ENCODE data around the gene IMPDH1.

- TF ChIP-seq CTCF (IDR thresholded peaks at IDR 0.05; ENCODE audit: low read length) (no peak), EZH2phosphoT487 (IDR thresholded peaks at IDR 0.05; ENCODE audit: low read length) (no peak)
These were observed 13.4 kb downstream of the IMPDH1 start for GRCh38 chr7:128396357-128396756.
